Stromal cell of bone marrow (primary cell): ENCODE results near the gene KIF26A.

Experiments
- DNase-seq: peaks from one replicate; pipeline ENCODE4 v3.0.0-alpha.2; 2012; ENCODE audit warnings: low read depth

Gene KIF26A

DNA sequence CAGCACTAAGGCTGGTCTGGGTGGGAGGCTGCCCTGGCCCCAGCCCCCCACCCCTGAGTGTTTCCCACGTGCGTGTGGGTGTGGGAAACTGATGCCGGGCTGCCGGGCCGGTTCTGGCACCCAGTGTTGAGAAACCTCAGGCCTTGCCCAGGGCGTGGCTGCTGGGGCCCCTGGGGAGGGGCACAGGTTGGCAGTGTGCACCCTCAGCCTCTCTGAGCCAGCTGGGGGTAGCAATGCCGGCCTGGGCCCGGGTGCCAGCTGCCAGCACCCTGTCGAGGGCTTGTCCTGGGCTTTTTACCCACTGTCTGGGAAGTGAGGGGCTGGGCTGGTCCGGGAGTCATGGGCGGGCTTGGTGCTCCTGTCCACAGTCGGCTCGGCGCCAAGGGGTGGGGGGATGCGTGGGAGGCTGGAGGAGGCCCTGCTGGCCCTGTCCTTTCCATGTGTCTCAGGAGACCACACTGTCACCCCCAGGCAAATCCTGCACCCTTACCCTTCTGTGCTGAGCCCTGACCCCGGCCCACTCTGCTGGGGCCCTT is 37.2 kb upstream of the KIF26A start:
- no peak for DNase-seq

GRCh38 chr14:104101651-104102281 is 36.6 kb upstream of the KIF26A start:
- no peak for DNase-seq

DNA sequence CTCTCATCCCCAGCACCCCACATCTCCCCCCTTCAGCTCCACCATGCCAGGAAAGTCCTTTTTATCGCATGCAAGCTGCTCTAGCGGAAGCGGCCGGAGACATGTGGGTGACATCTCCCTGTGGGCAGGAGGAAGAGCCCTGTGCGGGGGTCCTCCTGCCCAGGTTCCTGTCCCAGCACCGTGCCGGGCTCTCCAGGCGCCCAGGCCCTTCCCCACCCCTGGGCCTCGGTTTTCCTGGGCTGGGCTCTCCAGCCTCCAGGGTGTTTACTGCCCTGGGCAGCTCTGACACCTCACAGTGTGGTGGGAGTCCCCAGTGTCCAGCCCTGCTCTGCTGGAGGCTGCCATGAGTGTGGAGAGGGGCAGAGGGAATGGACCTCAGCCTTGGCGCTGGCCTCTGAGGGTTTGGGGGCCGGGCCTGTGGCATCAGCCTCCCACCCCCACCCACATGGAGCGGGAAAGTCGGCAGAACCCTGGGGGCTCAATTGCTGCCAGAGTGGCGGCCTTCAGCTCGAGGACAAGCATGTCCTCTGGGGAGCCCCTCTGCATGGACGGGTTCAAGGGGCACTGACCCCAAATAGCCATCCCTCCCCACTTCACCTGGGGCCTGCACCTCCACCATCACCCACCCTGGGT is 36.0 kb upstream of the KIF26A start:
- DNase-seq, result no peak

- DNase-seq, result no peak
Observed at GRCh38 chr14:104103061-104103445, 35.3 kb upstream of the KIF26A start.

DNA sequence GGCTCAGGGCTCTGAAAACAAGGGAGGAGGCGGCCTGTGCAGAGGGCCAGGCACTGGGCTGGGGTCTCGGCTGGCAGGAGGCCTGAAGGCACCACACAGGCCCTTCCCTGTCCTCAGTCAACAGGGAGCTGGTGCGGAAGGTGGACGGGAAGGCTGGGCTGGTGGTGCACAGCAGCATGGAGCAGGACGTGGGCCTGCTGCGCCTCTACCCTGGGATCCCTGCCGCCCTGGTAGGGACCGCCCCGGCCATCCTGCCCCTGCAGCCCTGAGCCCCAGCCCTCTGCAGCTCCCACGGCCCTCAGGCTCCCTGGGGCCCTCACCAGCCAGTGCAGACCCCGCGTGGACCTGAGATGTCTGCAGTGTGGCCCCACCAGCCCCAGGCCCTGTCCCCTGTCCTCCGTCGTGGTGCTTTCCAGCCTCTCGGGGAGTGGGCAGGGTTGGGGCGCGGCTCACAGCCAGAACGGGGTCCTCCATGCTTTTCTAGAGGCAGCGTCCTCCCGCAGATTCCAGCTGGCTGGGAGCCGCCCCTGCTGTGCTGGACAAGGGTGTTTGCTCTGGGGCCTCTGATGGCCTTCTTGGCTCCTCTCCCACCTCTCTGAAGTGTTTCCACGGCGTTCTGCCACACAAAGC is 34.8 kb upstream of the KIF26A start:
- no peak for DNase-seq

DNA sequence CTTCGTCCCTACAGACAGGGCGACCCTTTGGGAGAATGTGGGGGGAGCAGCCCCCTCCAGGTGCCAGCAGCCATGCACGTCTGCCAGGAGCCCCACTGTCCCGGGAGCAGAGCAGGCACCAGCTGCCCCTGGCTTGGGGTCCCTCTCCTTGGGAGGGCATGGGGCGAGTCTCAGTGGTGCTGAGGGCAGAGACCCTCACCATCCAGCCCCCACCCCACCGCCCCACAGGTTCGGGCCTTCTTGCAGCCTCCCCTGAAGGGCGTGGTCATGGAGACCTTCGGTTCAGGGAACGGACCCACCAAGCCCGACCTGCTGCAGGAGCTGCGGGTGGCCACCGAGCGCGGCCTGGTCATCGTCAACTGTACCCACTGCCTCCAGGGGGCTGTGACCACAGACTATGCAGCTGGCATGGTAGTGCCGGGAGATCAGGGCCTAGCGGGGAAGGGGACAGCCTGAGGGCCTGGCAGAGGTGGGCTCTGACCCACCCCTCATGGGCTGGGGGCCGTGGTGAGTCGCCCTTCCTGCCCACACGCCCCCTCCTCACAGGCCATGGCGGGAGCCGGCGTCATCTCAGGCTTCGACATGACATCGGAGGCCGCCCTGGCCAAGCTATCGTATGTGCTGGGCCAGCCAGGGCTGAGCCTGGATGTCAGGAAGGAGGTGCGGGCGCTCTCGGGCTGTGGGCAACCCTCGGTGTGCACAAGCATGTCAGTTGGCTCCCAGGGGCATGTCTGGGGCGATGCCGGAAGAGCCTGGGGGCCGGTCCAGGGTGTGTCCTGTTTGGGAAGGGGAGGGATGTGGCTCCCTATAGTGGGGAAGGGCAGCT is 34.1 kb upstream of the KIF26A start:
- no peak for DNase-seq

DNA sequence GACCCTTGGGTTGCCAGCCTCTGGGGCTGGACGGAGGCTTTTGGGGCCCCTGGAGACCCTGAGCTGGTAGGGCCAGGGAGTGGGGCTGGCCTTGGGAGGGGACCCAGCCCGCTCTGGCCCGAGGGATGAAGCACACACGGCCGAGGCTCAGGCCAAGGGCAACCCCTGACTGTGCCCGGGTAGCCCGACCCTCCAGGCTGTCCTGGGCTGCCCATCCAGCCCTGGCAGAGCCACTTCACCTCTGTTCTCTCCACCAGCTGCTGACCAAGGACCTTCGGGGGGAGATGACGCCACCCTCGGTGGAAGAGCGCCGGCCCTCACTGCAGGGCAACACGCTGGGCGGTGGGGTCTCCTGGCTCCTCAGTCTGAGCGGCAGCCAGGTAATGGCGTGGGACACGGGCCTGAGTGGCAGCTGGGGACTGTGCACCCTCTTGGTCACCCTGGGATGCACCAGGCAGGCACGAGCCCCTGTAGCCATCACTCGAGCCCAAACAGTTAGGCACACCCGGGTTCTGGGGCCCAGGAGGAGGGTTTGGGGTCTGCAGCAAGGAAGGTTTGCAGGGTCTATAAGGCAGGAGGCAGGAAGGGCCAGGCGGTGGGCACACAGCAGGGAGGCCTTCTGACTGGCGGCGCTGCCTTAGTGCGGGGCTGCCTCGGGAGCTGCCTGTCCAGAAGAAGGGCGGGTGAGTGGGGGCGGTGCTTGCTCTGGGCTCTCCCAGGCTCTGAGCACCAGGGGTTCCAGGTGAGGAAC is 33.1 kb upstream of the KIF26A start:
- no peak for DNase-seq

DNA sequence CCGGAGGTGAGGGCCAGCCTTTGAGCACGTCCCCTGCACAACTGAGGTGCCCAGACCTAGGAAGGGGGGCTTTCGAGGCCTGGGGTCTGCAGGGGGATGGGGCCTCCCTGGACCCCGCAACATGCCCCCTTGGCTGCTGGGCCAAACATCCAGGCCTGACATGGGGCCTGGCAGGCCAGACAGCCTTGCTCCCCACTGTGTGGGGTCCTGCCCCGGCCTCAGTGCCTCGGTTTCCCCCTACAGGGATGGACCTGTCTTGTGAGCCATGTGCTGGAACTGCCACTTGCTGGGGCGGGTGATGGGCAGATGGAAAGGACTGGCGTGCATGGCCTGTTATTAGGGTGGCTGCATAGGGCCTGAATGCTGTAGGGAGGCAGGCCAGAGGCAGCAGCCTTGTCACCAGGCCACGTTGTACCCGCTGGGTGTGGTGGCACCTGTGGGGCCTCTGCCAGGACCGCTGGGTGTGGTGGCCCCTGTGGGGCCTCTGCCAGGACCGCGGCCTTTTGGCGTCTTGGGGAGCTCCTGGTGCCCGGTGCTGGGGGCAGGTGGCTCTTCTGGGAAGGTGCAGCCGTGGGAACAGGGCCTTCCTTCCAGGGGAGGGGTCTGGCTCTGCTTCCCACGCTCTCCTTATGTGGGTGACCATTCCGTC is 32.4 kb upstream of the KIF26A start:
- DNase-seq, result no peak

DNA sequence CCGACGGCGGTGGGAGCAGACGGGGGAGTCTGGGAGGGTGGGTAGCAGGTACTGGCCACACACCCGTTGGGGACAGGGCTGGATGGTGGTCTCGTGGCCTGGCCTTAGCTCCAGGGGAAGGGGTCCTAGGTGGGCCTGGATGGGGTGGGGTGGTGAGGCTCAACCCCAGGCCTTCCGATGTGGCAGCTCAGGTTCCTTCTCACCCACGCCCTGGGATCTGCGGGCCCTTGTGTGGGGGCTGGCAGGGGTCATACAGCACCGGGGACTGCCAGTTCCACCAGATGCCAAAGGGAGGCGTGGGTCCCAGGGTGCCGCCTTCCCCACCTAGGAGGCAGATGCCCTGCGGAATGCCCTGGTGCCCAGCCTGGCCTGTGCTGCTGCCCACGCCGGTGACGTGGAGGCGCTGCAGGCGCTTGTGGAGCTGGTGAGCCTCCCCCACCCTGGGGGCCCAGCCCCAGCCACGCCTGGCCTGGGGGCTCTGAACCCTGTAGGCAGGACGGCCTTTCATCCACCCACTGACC is 31.9 kb upstream of the KIF26A start:
- no peak for DNase-seq

DNA sequence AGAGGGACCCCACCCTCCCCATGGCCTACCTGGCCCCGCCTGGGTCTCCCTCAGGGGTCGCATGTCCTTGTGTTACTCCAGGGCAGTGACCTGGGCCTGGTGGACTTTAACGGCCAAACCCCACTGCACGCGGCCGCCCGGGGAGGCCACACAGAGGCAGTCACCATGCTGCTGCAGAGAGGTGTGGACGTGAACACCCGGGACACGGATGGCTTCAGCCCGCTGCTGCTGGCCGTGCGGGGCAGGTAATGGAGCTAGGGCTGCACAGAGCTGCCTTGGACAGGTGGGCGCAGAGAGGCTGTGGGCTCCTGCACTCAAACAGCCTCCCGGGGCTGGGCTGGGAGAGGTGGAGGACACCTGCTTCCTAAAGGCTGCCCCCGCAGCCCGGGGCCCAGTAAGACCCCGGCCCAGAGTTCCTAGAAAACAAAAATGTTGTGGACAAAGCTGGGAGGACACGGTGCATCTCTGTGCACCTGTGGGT is 31.2 kb upstream of the KIF26A start:
- no peak for DNase-seq

DNA sequence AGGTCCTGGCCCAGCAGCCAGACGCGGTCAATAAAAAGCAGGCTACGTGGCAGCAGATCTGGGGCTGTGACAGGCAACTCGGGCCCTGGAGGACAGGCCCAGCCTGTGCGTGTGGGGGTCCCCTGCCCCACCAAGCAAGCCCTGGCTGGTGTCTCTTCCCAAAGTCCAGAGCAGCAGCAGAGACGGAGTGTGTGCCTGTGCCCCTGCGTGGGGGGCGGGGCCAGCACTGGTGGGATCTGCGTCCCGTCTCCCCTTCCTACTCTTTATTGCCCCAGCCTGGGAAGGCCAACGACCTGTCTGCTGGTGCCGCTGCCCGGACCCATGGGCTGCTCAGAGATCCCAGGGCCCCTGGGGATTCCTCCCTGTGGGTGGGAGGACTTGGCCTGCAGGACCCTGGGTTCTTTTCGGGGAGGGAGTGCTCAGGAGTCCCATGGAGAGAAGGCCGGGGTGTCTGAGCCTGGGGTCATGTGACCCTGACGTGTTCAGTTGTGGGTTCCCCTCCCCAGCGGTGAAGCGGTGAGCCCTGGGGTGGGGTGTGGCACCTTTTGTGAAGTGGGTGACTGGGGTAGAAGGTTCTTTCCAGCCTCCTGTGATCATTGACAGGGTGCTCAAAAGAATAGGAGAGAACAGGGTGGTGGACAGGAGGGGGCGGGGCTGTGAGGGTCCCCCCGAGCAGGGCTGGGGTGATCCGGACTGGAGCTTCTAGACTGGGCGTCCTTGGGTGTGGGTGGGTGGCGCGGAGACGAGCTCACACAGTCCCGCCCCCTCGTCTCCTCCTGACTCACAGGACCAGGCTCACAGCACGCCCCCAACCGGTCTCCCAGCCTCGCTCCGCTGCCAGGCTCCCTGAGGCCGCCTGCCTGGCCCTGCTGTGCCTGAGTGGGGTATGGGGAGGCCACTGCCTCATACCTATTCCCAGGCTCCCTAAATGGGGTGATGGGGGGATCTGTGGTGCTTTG is 30.5 kb upstream of the KIF26A start:
- no peak for DNase-seq

DNA sequence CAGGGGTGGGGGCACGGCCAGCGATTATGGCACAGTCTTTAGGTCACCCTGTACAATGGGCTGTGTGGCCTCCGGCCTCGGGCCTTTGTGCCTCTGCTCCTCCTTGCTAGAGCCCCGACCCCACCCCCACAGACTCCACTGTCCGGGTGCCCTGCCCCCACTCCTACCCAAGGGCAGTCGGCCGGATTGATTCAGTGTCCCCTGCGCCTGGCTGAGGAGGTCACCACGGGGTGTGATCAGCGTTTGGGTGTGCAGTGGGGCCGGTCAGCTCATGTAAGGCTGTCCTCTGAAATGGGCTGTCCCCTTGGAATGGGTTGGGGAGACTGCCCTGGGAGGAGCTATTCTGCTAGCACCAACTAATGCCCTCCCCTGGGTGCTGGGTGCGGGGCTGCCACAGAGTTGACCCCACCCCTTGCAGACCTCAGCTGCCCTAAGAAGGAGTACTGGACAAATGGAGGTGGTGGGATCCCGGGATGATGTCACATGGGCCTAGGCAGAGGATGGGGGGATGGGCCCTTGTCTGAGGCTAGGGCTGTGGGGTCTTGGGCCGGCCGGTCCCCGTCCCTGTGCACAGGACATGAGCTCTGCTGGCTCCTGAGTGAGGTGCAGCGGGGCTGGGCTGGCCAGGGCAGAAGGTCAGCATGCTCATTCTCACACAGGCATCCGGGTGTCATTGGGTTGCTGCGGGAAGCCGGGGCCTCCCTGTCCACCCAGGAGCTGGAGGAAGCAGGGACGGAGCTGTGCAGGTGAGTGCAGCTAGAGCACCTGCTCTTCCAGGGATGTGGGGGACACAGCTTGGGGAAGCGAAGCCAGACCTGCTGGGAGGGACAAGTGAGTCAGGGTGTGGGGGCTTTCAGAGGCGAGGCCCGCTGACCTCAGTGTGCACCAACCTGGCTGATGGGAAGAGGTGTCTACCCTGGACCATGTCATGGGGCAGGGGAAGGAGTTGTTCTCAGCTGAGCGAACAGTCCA is 29.5 kb upstream of the KIF26A start:
- DNase-seq, result no peak

DNA sequence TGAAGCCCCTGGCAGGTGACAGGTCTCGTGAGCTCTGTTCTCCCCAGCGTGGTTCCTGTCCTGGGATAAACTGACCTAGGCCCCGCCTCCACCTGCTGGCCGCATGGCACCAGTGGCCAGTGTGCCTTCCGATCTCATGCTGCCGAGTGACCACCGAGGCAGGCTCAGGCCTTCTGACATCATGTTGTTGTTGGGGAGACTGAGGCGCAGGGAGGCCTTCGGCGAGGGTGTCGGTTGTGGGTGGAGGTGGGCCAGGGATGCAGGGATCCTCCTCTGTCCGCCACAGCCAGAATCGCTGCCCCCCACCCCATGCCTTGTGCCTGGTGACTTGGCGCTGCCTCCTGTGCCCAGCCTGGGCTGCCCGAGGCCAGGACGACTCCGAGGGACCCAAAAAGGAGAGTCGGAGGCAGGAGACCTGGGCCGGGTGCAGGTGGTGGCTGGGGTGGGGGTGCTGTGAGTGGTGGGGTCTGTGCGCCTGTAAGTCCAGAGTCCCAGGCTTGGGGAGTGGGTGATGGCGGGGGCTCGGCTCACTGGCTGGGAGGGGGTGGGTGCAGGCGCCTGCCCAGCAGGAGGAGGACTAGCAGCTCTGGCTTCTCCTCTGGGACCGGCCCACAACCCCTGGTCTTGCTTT is 28.5 kb upstream of the KIF26A start:
- no peak for DNase-seq

GRCh38 chr14:104110491-104111209 is 27.7 kb upstream of the KIF26A start:
- DNase-seq, result no peak

DNA sequence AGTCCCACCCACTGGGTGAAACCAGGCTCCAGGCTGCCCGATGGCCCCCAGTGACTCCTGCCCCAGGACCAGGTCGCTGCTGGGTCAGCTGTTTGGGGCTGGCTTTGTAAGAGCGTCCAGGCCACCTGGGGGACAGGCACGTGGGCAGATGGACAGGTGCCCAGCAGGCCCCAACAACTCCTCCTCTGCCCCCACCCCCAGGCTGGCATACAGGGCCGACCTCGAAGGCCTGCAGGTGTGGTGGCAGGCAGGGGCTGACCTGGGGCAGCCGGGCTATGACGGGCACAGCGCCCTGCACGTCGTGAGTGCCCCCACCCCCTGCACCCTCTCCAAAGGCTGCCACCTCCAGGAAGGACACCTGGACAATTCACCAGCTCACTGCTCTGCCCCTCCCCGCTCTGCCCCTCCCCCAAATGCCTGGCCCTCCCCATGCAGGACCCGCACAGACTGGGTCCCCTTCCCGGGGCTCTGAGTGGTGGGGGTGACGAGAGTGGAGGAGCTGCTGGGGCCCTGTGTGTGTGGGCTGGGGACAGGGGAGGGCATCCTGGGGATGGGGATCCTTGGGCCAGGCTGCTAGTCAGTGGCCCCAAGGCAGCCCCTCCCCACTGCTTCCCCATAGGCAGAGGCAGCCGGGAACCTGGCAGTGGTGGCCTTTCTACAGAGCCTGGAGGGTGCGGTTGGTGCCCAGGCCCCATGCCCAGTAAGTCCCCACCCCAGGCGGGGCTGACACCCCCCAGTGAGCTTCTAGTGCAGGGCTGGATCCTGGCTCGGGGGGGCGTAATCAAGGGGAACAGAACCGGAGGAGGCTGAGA is 26.9 kb upstream of the KIF26A start:
- DNase-seq, result no peak

GRCh38 chr14:104112113-104112505 is 26.3 kb upstream of the KIF26A start:
- no peak for DNase-seq
